Peyer's patch (tissue), 4 donors: Measurements from ENCODE around the gene CDK6.

Source experiments
- POLR2A ChIP-seq, 2 donors: fragments of 450-650 bp; IDR thresholded peaks; one replicate each; pipeline ENCODE4 v1.5.1; 2017; ENCODE audit warnings: antibody characterized with exemption in 2 of 2, mild to moderate bottlenecking in 2 of 2, moderate library complexity in 2 of 2
- TF ChIP-seq, protein P1 (sequence below), 6 experiments: fragments of 450-650 bp in 4 of 6; fragments of 200-600 bp in 2 of 6; sonication (generic) in 1 of 6; IDR thresholded peaks; one replicate each; pipeline ENCODE4 v1.5.1; 2017 to 2019; ENCODE audit warnings: antibody characterized with exemption in 6 of 6, mild to moderate bottlenecking in 3 of 6, moderate library complexity in 1 of 6

DNA sequence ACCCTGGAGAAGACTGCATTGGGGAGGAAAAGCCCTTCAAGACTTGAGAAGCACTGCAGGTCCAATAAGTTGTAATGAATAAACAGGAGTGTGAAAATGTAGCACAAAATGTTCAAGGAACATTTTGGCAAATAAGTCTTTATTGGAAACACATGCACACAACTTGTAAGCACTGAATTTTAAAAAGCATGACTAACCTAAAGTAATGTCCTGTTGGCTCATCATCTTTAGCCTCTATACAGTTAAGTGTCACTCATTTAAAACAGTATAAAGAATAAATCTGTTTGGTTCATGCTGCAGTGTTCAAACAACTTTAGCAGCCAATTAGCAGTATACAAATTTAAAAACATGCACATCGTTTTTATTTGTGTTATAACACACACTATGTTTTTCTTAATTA, 108.6 kb downstream of the CDK6 start:
- TF ChIP-seq, protein P1, sequence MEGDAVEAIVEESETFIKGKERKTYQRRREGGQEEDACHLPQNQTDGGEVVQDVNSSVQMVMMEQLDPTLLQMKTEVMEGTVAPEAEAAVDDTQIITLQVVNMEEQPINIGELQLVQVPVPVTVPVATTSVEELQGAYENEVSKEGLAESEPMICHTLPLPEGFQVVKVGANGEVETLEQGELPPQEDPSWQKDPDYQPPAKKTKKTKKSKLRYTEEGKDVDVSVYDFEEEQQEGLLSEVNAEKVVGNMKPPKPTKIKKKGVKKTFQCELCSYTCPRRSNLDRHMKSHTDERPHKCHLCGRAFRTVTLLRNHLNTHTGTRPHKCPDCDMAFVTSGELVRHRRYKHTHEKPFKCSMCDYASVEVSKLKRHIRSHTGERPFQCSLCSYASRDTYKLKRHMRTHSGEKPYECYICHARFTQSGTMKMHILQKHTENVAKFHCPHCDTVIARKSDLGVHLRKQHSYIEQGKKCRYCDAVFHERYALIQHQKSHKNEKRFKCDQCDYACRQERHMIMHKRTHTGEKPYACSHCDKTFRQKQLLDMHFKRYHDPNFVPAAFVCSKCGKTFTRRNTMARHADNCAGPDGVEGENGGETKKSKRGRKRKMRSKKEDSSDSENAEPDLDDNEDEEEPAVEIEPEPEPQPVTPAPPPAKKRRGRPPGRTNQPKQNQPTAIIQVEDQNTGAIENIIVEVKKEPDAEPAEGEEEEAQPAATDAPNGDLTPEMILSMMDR (IDR thresholded peaks at IDR 0.05): no peak
- TF ChIP-seq POLR2A (IDR thresholded peaks at IDR 0.05): no peak
